Lung (tissue), 12 donors: ENCODE data around the gene ADAMTS17. TPM values are rescaled to one million over a fixed set of nuclear protein-coding genes. Genes with fewer than 3 reads are reported as not detected.
A peak's percentile ranks its signal among the peaks of the same experiment; 100 is the strongest.

ENCODE experiments used
- ATAC-seq: fragments of 200-7000 bp; cut with Tn5 transposase; one replicate; pipeline ENCODE4 v1.9.1; 2020; ENCODE audit warnings: moderate number of reproducible peaks; ENCODE audit not compliant: insufficient read depth, low FRiP score
- DNase-seq, 3 donors: peaks; one replicate each; pipeline ENCODE4 v3.0.0-alpha.2; 2013 to 2017
- H3K27ac ChIP-seq, 2 donors: one replicate each; pipeline ENCODE4 v1.5.1; 2013; ENCODE audit warnings: mild to moderate bottlenecking in 2 of 2, moderate library complexity in 2 of 2, control low read depth in 1 of 2, inconsistent platforms in 1 of 2, low read depth in 1 of 2, low read length in 1 of 2
- H3K27me3 ChIP-seq, 3 donors: one replicate each; pipeline ENCODE4 v1.5.1; 2013; ENCODE audit warnings: low read length in 2 of 3; ENCODE audit not compliant: control insufficient read depth in 3 of 3, insufficient read depth in 3 of 3
- H3K36me3 ChIP-seq, 4 donors: one replicate each; pipeline ENCODE4 v1.5.1; 2013; ENCODE audit warnings: low read length in 4 of 4, mild to moderate bottlenecking in 1 of 4, moderate library complexity in 1 of 4; ENCODE audit not compliant: control insufficient read depth in 4 of 4, insufficient read depth in 4 of 4
- H3K4me1 ChIP-seq, 5 donors: one replicate each; pipeline ENCODE4 v1.5.1; 2013; ENCODE audit warnings: low read length in 5 of 5, mild to moderate bottlenecking in 2 of 5, moderate library complexity in 1 of 5; ENCODE audit not compliant: control insufficient read depth in 5 of 5, insufficient read depth in 5 of 5
- H3K4me3 ChIP-seq: one replicate; pipeline ENCODE4 v1.5.1; 2013; ENCODE audit warnings: mild to moderate bottlenecking, control low read depth, moderate library complexity
- H3K9ac ChIP-seq, 2 donors: one replicate each; pipeline ENCODE4 v1.5.1; 2013; ENCODE audit warnings: low read length in 2 of 2, control low read depth in 1 of 2; ENCODE audit not compliant: insufficient read depth in 1 of 2
- H3K9me3 ChIP-seq, 4 donors: one replicate each; pipeline ENCODE4 v1.5.1; 2013; ENCODE audit warnings: low read length in 3 of 4, mild to moderate bottlenecking in 1 of 4, moderate library complexity in 1 of 4; ENCODE audit not compliant: control insufficient read depth in 4 of 4, insufficient read depth in 3 of 4
- WGBS, 2 donors: extraction: QIAGEN DNeasy Blood & Tissue Kit; methylation state at CpG; one replicate each; pipeline ENCODE4 v1.1.7; 2013; 5-methylcytosine and 5-hydroxymethylcytosine counted together
- polyA plus RNA-seq, 2 donors: library from polyadenylated mRNA; stranded (reverse); fragments of 200-250 nt; gene quantifications; one replicate each; pipeline ENCODE4 v1.2.1, GENCODE V29; 2013
- total RNA-seq, 2 donors: library from RNA; depleted of rRNA in 1 of 2; stranded (reverse); fragments of >200 nt in 1 of 2; gene quantifications; one replicate each; pipeline ENCODE4 v1.2.1, GENCODE V29; 2014 to 2021
- TF ChIP-seq, protein P1 (sequence below): IDR thresholded peaks from 2 replicates; pipeline ENCODE4 v1.5.1; 2012; ENCODE audit warnings: mild to moderate bottlenecking; ENCODE audit errors: control extremely low read depth, extremely low read depth
- donor health status: control.
- donor health status: control.
- donor health status: Bipolar disorder and iron deficiency.
- donor health status: healthy.
- donor health status: DM: yes; HTN: yes; CAD: no.

ADAMTS17 gene
- total and polyA plus RNA-seq, 4 donors, result 0.47 to 6.6 (median 2.2) TPM

DNA sequence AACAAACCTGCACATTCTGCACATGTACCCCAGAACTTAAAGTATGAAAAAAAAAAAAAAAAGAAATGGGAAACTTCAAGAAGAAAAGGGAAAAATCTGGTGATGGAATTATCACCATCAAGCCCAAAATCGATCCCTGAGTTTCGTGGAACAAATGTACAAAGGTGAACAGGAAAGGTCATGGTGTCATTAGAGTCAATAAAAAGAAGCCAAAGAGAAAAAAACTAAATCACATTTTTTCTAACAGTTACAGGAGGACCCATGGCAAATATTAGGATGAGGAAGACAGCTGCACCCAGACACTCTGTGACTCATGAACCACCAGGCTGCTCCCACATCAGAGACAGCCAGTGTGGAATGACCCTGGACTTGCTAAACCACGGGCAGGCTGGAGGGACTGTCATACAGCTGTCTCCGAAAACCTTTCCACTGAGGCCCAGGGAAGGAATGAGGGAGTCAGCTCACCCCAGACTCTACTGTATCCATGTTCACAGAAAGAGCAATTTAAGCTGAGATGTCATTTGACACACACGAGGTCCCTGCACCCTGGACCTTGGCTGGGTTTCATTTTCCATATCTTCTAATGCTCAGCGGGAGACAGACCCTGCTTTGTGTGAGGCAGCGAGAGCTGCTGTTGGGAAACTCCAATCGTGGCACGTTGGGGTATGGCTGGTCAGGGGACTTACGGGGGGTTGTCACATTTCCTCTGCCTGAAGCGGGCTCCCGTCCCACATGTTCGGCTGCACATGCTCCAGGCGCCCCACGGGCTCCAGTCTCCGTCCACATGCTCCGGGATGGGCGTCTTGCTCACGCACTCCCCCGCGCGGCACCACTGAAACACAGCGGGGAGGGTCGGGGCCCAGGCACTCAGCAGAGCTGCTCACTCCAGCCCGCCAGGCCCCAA is 210.2 kb downstream of the ADAMTS17 start:
- peak; percentile 77 to 86 (median 82) for DNase-seq
- TF ChIP-seq, protein P1, sequence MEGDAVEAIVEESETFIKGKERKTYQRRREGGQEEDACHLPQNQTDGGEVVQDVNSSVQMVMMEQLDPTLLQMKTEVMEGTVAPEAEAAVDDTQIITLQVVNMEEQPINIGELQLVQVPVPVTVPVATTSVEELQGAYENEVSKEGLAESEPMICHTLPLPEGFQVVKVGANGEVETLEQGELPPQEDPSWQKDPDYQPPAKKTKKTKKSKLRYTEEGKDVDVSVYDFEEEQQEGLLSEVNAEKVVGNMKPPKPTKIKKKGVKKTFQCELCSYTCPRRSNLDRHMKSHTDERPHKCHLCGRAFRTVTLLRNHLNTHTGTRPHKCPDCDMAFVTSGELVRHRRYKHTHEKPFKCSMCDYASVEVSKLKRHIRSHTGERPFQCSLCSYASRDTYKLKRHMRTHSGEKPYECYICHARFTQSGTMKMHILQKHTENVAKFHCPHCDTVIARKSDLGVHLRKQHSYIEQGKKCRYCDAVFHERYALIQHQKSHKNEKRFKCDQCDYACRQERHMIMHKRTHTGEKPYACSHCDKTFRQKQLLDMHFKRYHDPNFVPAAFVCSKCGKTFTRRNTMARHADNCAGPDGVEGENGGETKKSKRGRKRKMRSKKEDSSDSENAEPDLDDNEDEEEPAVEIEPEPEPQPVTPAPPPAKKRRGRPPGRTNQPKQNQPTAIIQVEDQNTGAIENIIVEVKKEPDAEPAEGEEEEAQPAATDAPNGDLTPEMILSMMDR, result no peak
- no peaks in the 10 kb centered on the region for H3K36me3 ChIP-seq
- peak overlapping the region; percentile 2 for H3K4me3 ChIP-seq
- WGBS, 2 donors, result 48 to 67% methylated on average over 25 of the region's 25 CpGs
- ATAC-seq, result peak; percentile 35
- H3K9ac ChIP-seq, result peak overlapping the region in 1 of 2 donors; percentile 61
- H3K27me3 ChIP-seq, result no peaks in the 10 kb centered on the region
- no peaks in the 10 kb centered on the region for H3K9me3 ChIP-seq
- H3K4me1 ChIP-seq, result peaks cover 0 to 12% (median 5%) of the 10 kb centered on the region in 5 donors
- H3K27ac ChIP-seq, result peak overlapping the region in 1 of 2 donors; percentile 62

DNA sequence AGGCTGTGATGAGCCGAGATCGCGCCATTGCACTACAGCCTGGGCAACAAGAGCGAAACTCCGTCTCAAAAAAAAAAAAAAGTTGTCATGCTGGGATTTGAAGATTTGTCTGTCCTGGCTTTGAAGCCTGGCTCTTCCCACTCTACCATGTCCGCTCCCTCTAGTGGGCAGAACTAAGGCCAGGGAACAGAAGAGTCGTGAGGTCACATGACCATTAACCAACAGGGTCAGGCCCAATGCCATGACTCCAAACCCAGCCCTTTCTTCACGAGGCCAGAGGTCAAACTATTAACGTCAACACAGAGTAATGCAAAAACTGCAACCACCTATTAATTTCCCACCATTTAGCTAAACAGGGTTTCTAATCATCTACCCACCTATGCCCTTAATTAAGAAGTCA is 212.1 kb downstream of the ADAMTS17 start:
- no peak overlapping the region for H3K9ac ChIP-seq
- ATAC-seq (no peak), DNase-seq (no peak)
- H3K4me1 ChIP-seq, result peaks cover 0 to 25% (median 11%) of the 10 kb centered on the region in 5 donors
- TF ChIP-seq, protein P1, result no peak
- H3K27me3 ChIP-seq, result no peaks in the 10 kb centered on the region
- no peak overlapping the region for H3K4me3 ChIP-seq
- no peaks in the 10 kb centered on the region for H3K9me3 ChIP-seq
- no peaks in the 10 kb centered on the region for H3K36me3 ChIP-seq
- 92 to 94% methylated on average over 9 of the region's 9 CpGs for WGBS, 2 donors
- no peak overlapping the region for H3K27ac ChIP-seq

DNA sequence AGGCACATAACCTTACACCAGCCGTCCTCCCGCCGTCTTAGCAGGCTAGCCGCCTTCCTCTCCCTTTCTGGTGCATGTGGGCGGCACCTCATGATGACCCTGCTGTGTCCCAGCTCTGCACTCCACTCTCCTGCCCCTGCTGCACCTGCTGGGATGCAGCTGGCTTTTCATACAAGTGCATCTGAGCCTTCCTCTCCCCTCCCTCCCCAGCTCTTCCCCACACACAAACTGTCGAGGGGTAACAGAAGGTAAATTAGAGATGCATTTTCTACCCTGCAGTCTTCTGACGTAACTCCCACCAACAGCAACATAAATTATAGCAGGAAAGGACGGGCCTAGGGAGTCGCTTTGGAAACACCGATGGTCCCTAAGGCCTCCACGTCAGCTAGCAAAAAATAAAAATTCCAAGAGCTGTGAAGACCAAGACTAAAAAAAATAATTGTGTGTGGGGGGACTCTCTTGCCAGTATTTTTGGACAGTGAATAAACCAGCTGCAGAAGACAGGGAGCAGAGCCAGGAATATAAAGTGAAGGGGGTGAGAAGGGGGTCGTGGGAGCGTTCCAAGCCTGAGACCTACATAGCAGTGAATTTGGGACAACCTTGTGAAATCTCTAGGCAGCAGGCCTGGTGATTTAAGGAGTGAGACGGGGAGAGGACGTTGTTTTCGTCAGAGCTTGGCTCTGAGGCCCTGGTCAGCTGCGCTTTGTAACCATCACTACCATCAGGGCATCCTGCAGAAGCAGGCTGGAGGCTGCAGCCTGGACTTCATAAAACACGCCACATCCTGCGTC is 216.2 kb downstream of the ADAMTS17 start:
- Histone ChIP-seq H3K27ac (peak overlapping the region in 1 of 2 donors; percentile 2), H3K9me3 (peaks cover 0 to 9% (median 2%) of the 10 kb centered on the region in 4 donors), H3K4me1 (peaks cover 0 to 15% (median 6%) of the 10 kb centered on the region in 5 donors), H3K27me3 (no peaks in the 10 kb centered on the region), H3K36me3 (no peaks in the 10 kb centered on the region), H3K9ac (no peak overlapping the region), H3K4me3 (no peak overlapping the region)
- WGBS, 2 donors, result 72 to 79% methylated on average over 19 of the region's 19 CpGs
- TF ChIP-seq, protein P1, result no peak
- peak; percentile 97 to 100 (median 99) for DNase-seq
- peak; percentile 22 for ATAC-seq
